ENCODE measurements around the gene NAALADL2.
"Not testable (repeated sequence)": the region's sequence is repeated elsewhere in the genome, so short reads cannot be mapped to it uniquely, and the experiment has no call there.

NAALADL2 gene

DNA sequence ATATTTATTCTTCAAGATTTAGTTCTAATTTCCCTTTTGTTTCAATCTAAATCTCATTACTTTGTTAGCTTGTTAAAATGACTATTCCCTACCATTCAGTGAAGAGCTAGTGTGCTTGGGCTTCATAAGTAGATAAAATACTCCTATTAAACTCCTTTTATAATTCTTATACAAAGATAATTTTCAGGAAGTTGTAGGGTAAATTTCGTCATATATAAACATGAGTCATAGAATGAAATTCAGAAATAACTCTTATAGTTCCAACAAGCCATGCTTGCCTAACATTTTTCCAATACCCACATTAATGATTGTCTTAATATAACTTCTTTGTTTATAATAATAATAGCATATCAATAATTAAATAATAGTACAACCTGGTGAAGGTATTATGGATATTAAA is 407.3 kb downstream of the NAALADL2 start:
- no peak overlapping the region for H3K4me3 ChIP-seq (ENCODE audit: low read length)
- no peak for TF ChIP-seq CTCF (conservative IDR thresholded peaks at IDR 0.05; ENCODE audit: low read depth, low read length)
- DNase-seq (ENCODE audit: low read depth): no peak

DNA sequence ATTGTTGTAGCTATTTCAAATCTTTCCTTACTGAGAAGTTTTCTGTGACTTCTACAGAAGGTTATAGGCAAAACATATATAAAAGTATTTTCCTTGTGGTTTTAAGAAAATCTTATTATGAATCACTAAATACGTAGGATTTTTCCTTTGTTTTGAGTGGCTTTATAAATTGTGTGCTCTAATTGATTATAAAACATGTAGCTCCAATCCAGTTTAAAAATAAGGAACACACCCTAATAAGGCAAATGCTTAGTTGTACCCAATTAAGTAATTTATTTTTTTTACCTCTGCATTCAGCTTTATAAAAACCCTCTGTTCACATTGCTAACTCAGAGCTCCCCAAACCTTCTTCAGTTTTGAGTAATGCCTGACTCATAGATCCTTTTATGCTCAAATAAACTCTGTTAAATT is 408.0 kb downstream of the NAALADL2 start:
- no peak for TF ChIP-seq CTCF (conservative IDR thresholded peaks at IDR 0.05; ENCODE audit: low read depth, low read length)
- peak; percentile 54 for DNase-seq (ENCODE audit: low read depth)

GRCh38 chr3:175267561-175267960 is 408.4 kb downstream of the NAALADL2 start:
- no peak overlapping the region for H3K4me3 ChIP-seq (ENCODE audit: low read length)
- DNase-seq (ENCODE audit: low read depth): no peak
- no peak for TF ChIP-seq CTCF (conservative IDR thresholded peaks at IDR 0.05; ENCODE audit: low read depth, low read length)

More for the DNA sequence above, 408.0 kb downstream of the NAALADL2 start:
- H3K4me3 ChIP-seq (ENCODE audit: low read length): no peak overlapping the region

DNA sequence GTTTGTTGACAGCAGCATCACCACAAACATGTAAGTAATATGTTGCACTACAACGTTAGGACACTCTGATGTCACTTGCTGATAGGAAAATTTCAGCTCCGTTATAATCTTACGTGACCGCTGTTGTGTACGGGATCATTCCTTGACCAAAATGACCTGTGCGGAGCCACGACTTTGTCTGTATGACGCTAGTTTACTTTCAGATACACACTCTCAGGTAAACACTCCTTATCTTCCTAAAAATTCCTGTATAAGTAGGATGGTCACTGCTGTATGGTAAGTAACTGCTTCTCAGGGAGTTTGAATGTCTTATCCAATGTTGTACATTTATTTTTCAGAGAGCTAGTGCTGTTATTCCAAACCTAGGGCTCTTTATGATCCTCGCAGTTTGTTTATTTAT is 410.3 kb downstream of the NAALADL2 start:
- H3K4me3 ChIP-seq (ENCODE audit: low read length): no peak overlapping the region
- DNase-seq (ENCODE audit: low read depth): no peak
- TF ChIP-seq CTCF (conservative IDR thresholded peaks at IDR 0.05; ENCODE audit: low read depth, low read length): no peak

DNA sequence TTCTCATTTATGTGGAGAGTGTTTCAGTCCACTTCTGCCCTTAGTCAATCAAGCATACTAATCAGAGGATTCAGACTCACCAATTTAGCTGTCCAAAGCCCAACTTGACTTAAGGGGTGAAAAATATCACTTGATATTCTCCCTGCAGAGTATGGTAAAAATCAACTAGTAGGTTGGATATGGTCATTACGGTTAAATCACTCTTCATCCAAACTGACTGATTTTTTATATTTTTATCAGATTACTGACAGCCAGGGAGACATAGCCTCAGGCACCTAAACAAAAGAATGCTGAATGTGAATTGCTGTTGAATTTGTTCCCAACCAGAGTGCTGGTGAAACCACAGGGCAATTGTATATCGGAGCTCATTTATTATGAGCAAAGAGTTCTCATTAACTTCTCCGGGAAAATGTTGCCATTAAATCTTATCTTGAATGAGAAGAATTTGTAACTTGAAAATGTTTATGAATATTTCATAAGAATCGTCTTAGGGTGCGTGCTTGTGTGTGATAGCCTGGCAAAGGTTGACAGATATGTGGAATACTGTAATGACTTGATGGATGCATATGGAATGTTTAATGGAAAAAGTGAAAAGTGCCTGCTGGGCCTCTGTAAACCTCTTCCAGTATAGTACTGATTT is 411.2 kb downstream of the NAALADL2 start:
- DNase-seq (ENCODE audit: low read depth): peak; percentile 33
- no peak overlapping the region for H3K4me3 ChIP-seq (ENCODE audit: low read length)
- TF ChIP-seq CTCF (conservative IDR thresholded peaks at IDR 0.05; ENCODE audit: low read depth, low read length): no peak

GRCh38 chr3:175270866-175271265 is 411.7 kb downstream of the NAALADL2 start:
- TF ChIP-seq CTCF (conservative IDR thresholded peaks at IDR 0.05; ENCODE audit: low read depth, low read length): no peak
- no peak overlapping the region for H3K4me3 ChIP-seq (ENCODE audit: low read length)
- no peak for DNase-seq (ENCODE audit: low read depth)

DNA sequence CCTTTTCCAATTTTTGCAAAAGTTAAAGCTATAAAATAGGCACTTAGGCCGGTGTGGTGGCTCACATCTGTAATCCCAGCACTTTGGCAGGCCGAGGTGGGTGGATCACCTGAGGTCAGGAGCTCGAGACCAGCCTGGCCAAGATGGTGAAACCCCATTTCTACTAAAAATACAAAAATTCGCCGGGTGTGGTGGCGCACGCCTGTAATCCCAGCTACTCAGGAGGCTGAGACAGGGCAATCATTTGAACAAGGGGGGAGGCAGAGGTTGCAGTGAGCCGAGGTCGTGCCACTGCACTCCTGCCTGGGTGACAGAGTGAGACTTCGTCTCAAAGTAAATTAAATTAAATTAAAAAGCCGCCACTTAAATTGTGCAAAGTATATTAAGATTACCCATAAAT is 412.3 kb downstream of the NAALADL2 start:
- not testable (repeated sequence) for H3K4me3 ChIP-seq (ENCODE audit: low read length); DNase-seq (ENCODE audit: low read depth)

Data from retinal pigment epithelial cell (primary cell).